OCI-LY3 (cell line): Measurements from ENCODE around the gene MAP7D3.

Experiments
- H2AFZ ChIP-seq: fragments of 200-600, 300-600 bp; shearing (Covaris generic); 2 replicates; pipeline ENCODE4 v1.6.0; 2014; ENCODE audit warnings: antibody characterized with exemption, low read depth, low read length
- H3K27ac ChIP-seq: fragments of 200-600, 300-600 bp; sonication (generic); 2 replicates; pipeline ENCODE4 v1.5.1; 2014; ENCODE audit warnings: mild to moderate bottlenecking, low read length, moderate library complexity, mixed read lengths
- H3K27me3 ChIP-seq: fragments of 200-600, 300-600 bp; sonication (generic); 2 replicates; pipeline ENCODE4 v1.6.1; 2014; ENCODE audit warnings: low read depth, low read length, mixed read lengths
- H3K36me3 ChIP-seq: fragments of 200-600, 300-600 bp; sonication (generic); replicated peaks from 2 replicates; pipeline ENCODE3; 2014; ENCODE audit warnings: low read depth, low read length, mixed read lengths
- H3K4me1 ChIP-seq: fragments of 300-600, 200-600 bp; sonication (generic); 2 replicates; pipeline ENCODE4 v1.6.1; 2014; ENCODE audit warnings: low read length, mixed read lengths
- H3K4me2 ChIP-seq: fragments of 200-600, 300-600 bp; sonication (generic); 2 replicates; pipeline ENCODE4 v1.6.1; 2014; ENCODE audit warnings: low read length, mixed read lengths
- H3K4me3 ChIP-seq: fragments of 300-600, 200-600 bp; sonication (generic); 2 replicates; pipeline ENCODE4 v1.5.1; 2014; ENCODE audit warnings: antibody characterized with exemption, mild to moderate bottlenecking, low read length, moderate library complexity
- H3K79me2 ChIP-seq: fragments of 300-600, 200-600 bp; shearing (Covaris generic); 2 replicates; pipeline ENCODE4 v1.6.1; 2014; ENCODE audit warnings: mild to moderate bottlenecking, low read length, mixed read lengths
- H3K9ac ChIP-seq: fragments of 300-600, 200-600 bp; shearing (Covaris generic); 2 replicates; pipeline ENCODE4 v1.6.0; 2014; ENCODE audit warnings: mild to moderate bottlenecking, low read length, moderate library complexity
- H3K9me3 ChIP-seq: fragments of 200-600, 300-600 bp; shearing (Covaris generic); 2 replicates; pipeline ENCODE4 v1.6.1; 2014; ENCODE audit warnings: low read length, mixed read lengths; ENCODE audit not compliant: insufficient read depth
- H4K20me1 ChIP-seq: fragments of 200-600, 300-600 bp; sonication (generic); 2 replicates; pipeline ENCODE4 v1.6.1; 2016; ENCODE audit warnings: low read length, mixed read lengths; ENCODE audit not compliant: insufficient read depth
- CTCF ChIP-seq: fragments of 200-600, 300-600 bp; sonication (generic); IDR thresholded peaks from 2 replicates; pipeline ENCODE4 v1.5.1; 2014; ENCODE audit warnings: antibody characterized with exemption, low read length, low read depth
- EZH2phosphoT487 ChIP-seq: fragments of 200-600 bp; shearing (Covaris generic); IDR thresholded peaks from 2 replicates; pipeline ENCODE4 v1.6.1; 2018; ENCODE audit warnings: antibody characterized with exemption, mixed run types, low read depth

MAP7D3 gene

GRCh38 chrX:136192135-136192534 lies 59.1 kb downstream of the MAP7D3 start:
- no peaks in the 10 kb centered on the region for H3K36me3 ChIP-seq
- TF ChIP-seq CTCF (no peak), EZH2phosphoT487 (no peak)
- H3K4me1 ChIP-seq: no peaks in the 10 kb centered on the region
- no peaks in the 10 kb centered on the region for H3K9me3 ChIP-seq
- no peaks in the 10 kb centered on the region for H4K20me1 ChIP-seq
- no peak overlapping the region for H2AFZ ChIP-seq
- no peak overlapping the region for H3K9ac ChIP-seq
- no peaks in the 10 kb centered on the region for H3K79me2 ChIP-seq
- no peaks in the 10 kb centered on the region for H3K27me3 ChIP-seq
- H3K27ac ChIP-seq: no peak overlapping the region
- H3K4me2 ChIP-seq: no peak overlapping the region
- H3K4me3 ChIP-seq: no peak overlapping the region

- no peak for TF ChIP-seq EZH2phosphoT487
- no peak for TF ChIP-seq CTCF
- no peak overlapping the region for H2AFZ ChIP-seq
- H3K4me1 ChIP-seq: no peaks in the 10 kb centered on the region
- no peak overlapping the region for H3K9ac ChIP-seq
- H3K4me2 ChIP-seq: no peak overlapping the region
- H3K4me3 ChIP-seq: no peak overlapping the region
- no peak overlapping the region for H3K27ac ChIP-seq
- no peaks in the 10 kb centered on the region for H3K9me3 ChIP-seq
- H3K36me3 ChIP-seq: no peaks in the 10 kb centered on the region
- H3K27me3 ChIP-seq: no peaks in the 10 kb centered on the region
- H4K20me1 ChIP-seq: no peaks in the 10 kb centered on the region
- H3K79me2 ChIP-seq: no peaks in the 10 kb centered on the region
Observed at GRCh38 chrX:136191171-136191570, 60.0 kb downstream of the MAP7D3 start.

GRCh38 chrX:136190038-136190713 lies 61.0 kb downstream of the MAP7D3 start:
- no peak overlapping the region for H3K9ac ChIP-seq
- H4K20me1 ChIP-seq: no peaks in the 10 kb centered on the region
- H2AFZ ChIP-seq: no peak overlapping the region
- no peak overlapping the region for H3K4me3 ChIP-seq
- TF ChIP-seq EZH2phosphoT487 (no peak), CTCF (no peak)
- H3K4me2 ChIP-seq: no peak overlapping the region
- H3K4me1 ChIP-seq: no peaks in the 10 kb centered on the region
- no peak overlapping the region for H3K27ac ChIP-seq
- H3K27me3 ChIP-seq: no peaks in the 10 kb centered on the region
- H3K79me2 ChIP-seq: no peaks in the 10 kb centered on the region
- no peaks in the 10 kb centered on the region for H3K9me3 ChIP-seq
- H3K36me3 ChIP-seq: no peaks in the 10 kb centered on the region

GRCh38 chrX:136189222-136189621 lies 62.0 kb downstream of the MAP7D3 start:
- H3K27ac ChIP-seq: no peak overlapping the region
- H3K36me3 ChIP-seq: no peaks in the 10 kb centered on the region
- no peaks in the 10 kb centered on the region for H4K20me1 ChIP-seq
- no peak overlapping the region for H3K4me2 ChIP-seq
- H3K79me2 ChIP-seq: no peaks in the 10 kb centered on the region
- H2AFZ ChIP-seq: no peak overlapping the region
- H3K4me1 ChIP-seq: no peaks in the 10 kb centered on the region
- H3K9ac ChIP-seq: no peak overlapping the region
- H3K4me3 ChIP-seq: no peak overlapping the region
- no peaks in the 10 kb centered on the region for H3K27me3 ChIP-seq
- no peak for TF ChIP-seq EZH2phosphoT487
- no peak for TF ChIP-seq CTCF
- H3K9me3 ChIP-seq: no peaks in the 10 kb centered on the region
